Caco-2 (cell line): ENCODE results near the gene LRIT1. TPM values are rescaled to one million over a fixed set of nuclear protein-coding genes. Genes with fewer than 3 reads are reported as not detected.

Experiments used
- BruUV-seq: library from RNA; stranded (reverse); fragments of 400-500 nt; replicated peaks from 2 replicates; lab custom pipeline; 2021; lab: Mats Ljungman, UMichigan
- CTCF ChIA-PET: fragments of 300-600 bp; sonication (Branson Sonifier 250); formaldehyde crosslinking; loops from one replicate; lab custom pipeline; 2022; ENCODE audit warnings: antibody characterized with exemption; lab: Charles Lee
- POLR2A ChIA-PET: fragments of 300-600 bp; sonication (Branson Sonifier 250); formaldehyde crosslinking; loops from one replicate; lab custom pipeline; 2022; ENCODE audit warnings: antibody characterized with exemption; lab: Charles Lee
- DNase-seq, 2 experiments: peaks; one replicate each; pipeline versions ENCODE4 v3.0.0 to v3.0.0-alpha.2; 2020 to 2022
- H3K27me3 ChIP-seq: replicated peaks from 2 replicates; pipeline ENCODE4 v1.6.0; 2011; ENCODE audit warnings: low read length; ENCODE audit not compliant: control insufficient read depth, insufficient read depth
- H3K36me3 ChIP-seq: 2 replicates; pipeline ENCODE4 v1.5.1; 2011; ENCODE audit warnings: low read length; ENCODE audit not compliant: control insufficient read depth, insufficient read depth
- H3K4me1 ChIP-seq: fragments of 250-450 bp; sonication (Bioruptor Pico); 2 replicates; pipeline ENCODE4 v1.5.1; 2020; ENCODE audit warnings: mild to moderate bottlenecking
- H3K4me3 ChIP-seq: 2 replicates; pipeline ENCODE4 v1.5.1; 2011; ENCODE audit warnings: low read depth, mild to moderate bottlenecking, control low read depth, low read length
- H3K9me3 ChIP-seq: fragments of 250-450 bp; sonication (Bioruptor Pico); 2 replicates; pipeline ENCODE4 v1.5.1; 2020; ENCODE audit warnings: mild to moderate bottlenecking, moderate library complexity
- H3K27ac Mint-ChIP-seq: one replicate; pipeline ENCODE4 v1.8.0; 2022; ENCODE audit warnings: mixed read lengths; ENCODE audit not compliant: unreplicated experiment
- H3K27me3 Mint-ChIP-seq: one replicate; pipeline ENCODE4 v1.8.0; 2022; ENCODE audit warnings: mixed read lengths; ENCODE audit not compliant: insufficient read depth, unreplicated experiment
- H3K36me3 Mint-ChIP-seq: one replicate; pipeline ENCODE4 v1.8.0; 2022; ENCODE audit warnings: mild to moderate bottlenecking, mixed read lengths; ENCODE audit not compliant: insufficient read depth, unreplicated experiment
- H3K4me1 Mint-ChIP-seq: one replicate; pipeline ENCODE4 v1.8.0; 2022; ENCODE audit warnings: low read depth, mixed read lengths; ENCODE audit not compliant: unreplicated experiment
- H3K4me3 Mint-ChIP-seq: one replicate; pipeline ENCODE4 v1.8.0; 2022; ENCODE audit warnings: mild to moderate bottlenecking, moderate library complexity, mixed read lengths; ENCODE audit not compliant: unreplicated experiment
- H3K9me3 Mint-ChIP-seq: one replicate; pipeline ENCODE4 v1.8.0; 2022; ENCODE audit warnings: mixed read lengths; ENCODE audit not compliant: unreplicated experiment
- CTCF ChIP-seq, 2 experiments: fragments of 200-600 bp in 1 of 2; IDR thresholded peaks; 1 replicate in 1 of 2; 2 replicates in 1 of 2; pipeline versions ENCODE4 v1.5.1 to v1.8.0; 2011 to 2022; ENCODE audit warnings: antibody characterized with exemption in 1 of 2, control low read depth in 1 of 2, inconsistent platforms in 1 of 2, low read depth in 1 of 2, low read length in 1 of 2, mild to moderate bottlenecking in 1 of 2, moderate library complexity in 1 of 2; ENCODE audit not compliant: insufficient read depth in 1 of 2, severe bottlenecking in 1 of 2, unreplicated experiment in 1 of 2
- intact Hi-C: fragments of 100-400 bp; cut with micrococcal nuclease; formaldehyde crosslinking; loops from one replicate; pipeline ENCODE4 v1.10.0; 2022; ENCODE audit not compliant: unreplicated experiment
- total RNA-seq: library from RNA; stranded (reverse); gene quantifications from 2 replicates; pipeline ENCODE4 v1.2.3, GENCODE V29; 2022

LRIT1 gene
- total RNA-seq, 1 experiment from 2014 or later: not detected

DNA sequence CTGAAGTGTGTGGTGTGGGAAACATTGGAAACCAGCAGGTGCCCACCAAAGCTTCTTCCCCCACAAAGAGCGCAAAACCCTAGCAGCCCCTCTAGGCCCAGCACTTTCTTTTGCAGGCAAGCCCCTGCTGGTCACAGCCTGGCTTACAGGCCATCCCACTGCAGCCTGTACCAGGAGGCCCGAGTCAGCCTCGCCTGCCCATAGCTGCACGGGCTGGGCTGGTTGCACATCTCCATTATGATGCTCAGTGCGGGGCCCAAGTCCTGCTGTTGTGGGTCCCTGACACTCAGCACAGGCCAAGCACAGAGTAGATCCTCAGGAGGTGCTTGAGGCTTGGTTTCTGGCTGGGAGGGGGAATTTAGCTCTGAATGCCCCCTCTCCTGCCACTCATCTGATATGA lies 39.0 kb downstream of the LRIT1 start:
- Mint-ChIP-seq H3K4me3 (no peak overlapping the region), H3K27ac (no peak overlapping the region), H3K36me3 (no peaks in the 10 kb centered on the region), H3K27me3 (peaks cover 32% of the 10 kb centered on the region), H3K9me3 (no peaks in the 10 kb centered on the region), H3K4me1 (no peaks in the 10 kb centered on the region)
- intact Hi-C loops: no loop called here
- no peak overlapping the region for H3K4me3 ChIP-seq
- CTCF ChIA-PET: interaction anchor here (0.6 kb wide), 1 partner anchor 8 kb away, joined by 3 read pairs; no protein-coding TSS in a partner anchor
- POLR2A ChIA-PET: no interaction called here
- no peaks in the 10 kb centered on the region for H3K4me1 ChIP-seq
- peaks cover 1% of the 10 kb centered on the region; the same call in 1 of the 2 replicates for H3K27me3 ChIP-seq
- no TSS peak for BruUV-seq
- no peaks in the 10 kb centered on the region for H3K36me3 ChIP-seq
- no peak for TF ChIP-seq CTCF (IDR thresholded peaks at IDR 0.05; ENCODE audit: insufficient read depth in 1 of 2, low read depth in 1 of 2, low read length in 1 of 2, severe bottlenecking in 1 of 2, unreplicated experiment in 1 of 2)
- DNase-seq: no peak
- no peaks in the 10 kb centered on the region for H3K9me3 ChIP-seq

- no TSS peak for BruUV-seq
- H3K9me3 Mint-ChIP-seq: no peaks in the 10 kb centered on the region
These were observed 39.7 kb downstream of the LRIT1 start for GRCh38 chr10:84201682-84202081.

GRCh38 chr10:84201244-84201606 lies 40.1 kb downstream of the LRIT1 start:
- Mint-ChIP-seq H3K9me3 (no peaks in the 10 kb centered on the region), H3K4me3 (no peak overlapping the region), H3K27ac (no peak overlapping the region), H3K36me3 (no peaks in the 10 kb centered on the region), H3K27me3 (peaks cover 32% of the 10 kb centered on the region), H3K4me1 (no peaks in the 10 kb centered on the region)
- intact Hi-C loops: no loop called here
- ChIA-PET POLR2A (no interaction called here), CTCF (no interaction called here)
- Histone ChIP-seq H3K4me1 (no peaks in the 10 kb centered on the region), H3K36me3 (no peaks in the 10 kb centered on the region), H3K4me3 (no peak overlapping the region), H3K9me3 (no peaks in the 10 kb centered on the region), H3K27me3 (peaks cover 1% of the 10 kb centered on the region)
- DNase-seq: peak in 1 of 2 experiments; percentile 19
- peak in 1 of 2 experiments; percentile 15 for TF ChIP-seq CTCF (IDR thresholded peaks at IDR 0.05; ENCODE audit: insufficient read depth in 1 of 2, low read depth in 1 of 2, low read length in 1 of 2, severe bottlenecking in 1 of 2, unreplicated experiment in 1 of 2)
- no TSS peak for BruUV-seq

More at GRCh38 chr10:84201682-84202081, 39.7 kb downstream of the LRIT1 start:
- POLR2A ChIA-PET: no interaction called here
- peak in 1 of 2 experiments; percentile 13 for DNase-seq
- Histone ChIP-seq H3K9me3 (no peaks in the 10 kb centered on the region), H3K36me3 (no peaks in the 10 kb centered on the region), H3K4me1 (no peaks in the 10 kb centered on the region), H3K4me3 (no peak overlapping the region), H3K27me3 (peaks cover 1% of the 10 kb centered on the region; the same call in 1 of the 2 replicates)
- intact Hi-C loops: no loop called here
- Mint-ChIP-seq H3K4me3 (no peak overlapping the region), H3K36me3 (no peaks in the 10 kb centered on the region), H3K27me3 (peaks cover 31% of the 10 kb centered on the region), H3K4me1 (no peaks in the 10 kb centered on the region), H3K27ac (no peak overlapping the region)
- CTCF ChIA-PET: no interaction called here
- TF ChIP-seq CTCF (IDR thresholded peaks at IDR 0.05; ENCODE audit: insufficient read depth in 1 of 2, low read depth in 1 of 2, low read length in 1 of 2, severe bottlenecking in 1 of 2, unreplicated experiment in 1 of 2): no peak
